HCT116 (cell line): ENCODE measurements around the gene RHD. TPM values are rescaled to one million over a fixed set of nuclear protein-coding genes. Genes with fewer than 3 reads are reported as not detected.
"Not testable (repeated sequence)": the region's sequence is repeated elsewhere in the genome, so short reads cannot be mapped to it uniquely, and the experiment has no call there.

Experiments used
- ATAC-seq: fragments of 200-7000 bp; cut with Tn5 transposase; 2 replicates; pipeline ENCODE4 v1.9.1; 2020; ENCODE audit warnings: mild to moderate bottlenecking, moderate library complexity
- BruUV-seq: library from RNA; stranded (reverse); fragments of 400-500 nt; replicated peaks from 2 replicates; lab custom pipeline; 2021; lab: Mats Ljungman, UMichigan
- CTCF ChIA-PET: fragments of 300-600 bp; sonication (Branson Sonifier 250); formaldehyde crosslinking; loops from one replicate; lab custom pipeline; 2021; ENCODE audit warnings: antibody characterized with exemption; lab: Charles Lee
- POLR2A ChIA-PET: fragments of 300-600, 350-600 bp; sonication (Branson Sonifier 250); formaldehyde crosslinking; loops from one replicate; lab custom pipeline; 2021; ENCODE audit warnings: antibody characterized with exemption; lab: Charles Lee
- RAD21 ChIA-PET, 2 experiments: fragments of 300-600 bp; sonication (Branson Sonifier 250); formaldehyde crosslinking; loops; one replicate each; lab custom pipeline; 2023; ENCODE audit warnings: low total read pairs in 2 of 2; ENCODE audit not compliant: uncharacterized antibody in 2 of 2, unreplicated experiment in 2 of 2, low non-redundant PET in 1 of 2; lab: Charles Lee
- DNase-seq: peaks from one replicate; pipeline ENCODE4 v3.0.0-alpha.2; 2010; ENCODE audit warnings: low read depth, low spot score
- H2AFZ ChIP-seq: fragments of 200-600 bp; shearing (Covaris generic), sonication (generic); 2 replicates; pipeline ENCODE4 v1.6.1; 2017; ENCODE audit warnings: low read depth, mixed run types, mixed read lengths, antibody characterized with exemption, low read length; ENCODE audit not compliant: poor library complexity, severe bottlenecking
- H3K27ac ChIP-seq: 2 replicates; pipeline ENCODE4 v1.5.1; 2012; ENCODE audit warnings: low read depth, low read length
- H3K27me3 ChIP-seq: fragments of 200-600 bp; sonication (generic); 2 replicates; pipeline ENCODE4 v1.6.1; 2016; ENCODE audit warnings: mixed run types, low read length, mixed read lengths; ENCODE audit not compliant: insufficient read depth
- H3K36me3 ChIP-seq, 2 experiments: fragments of 200-500 bp in 1 of 2; fragments of 200-600 bp in 1 of 2; sonication (Bioruptor generic) in 1 of 2; sonication (generic) in 1 of 2; 2 replicates each; pipeline versions ENCODE4 v1.5.1 to v1.6.1; 2014 to 2016; ENCODE audit warnings: low read length in 2 of 2, inconsistent platforms in 1 of 2, mixed read lengths in 1 of 2, mixed run types in 1 of 2; ENCODE audit not compliant: insufficient read depth in 2 of 2, control insufficient read depth in 1 of 2
- H3K4me1 ChIP-seq, 2 experiments: fragments of 200-600 bp in 1 of 2; sonication (generic) in 1 of 2; 2 replicates each; pipeline versions ENCODE4 v1.5.1 to v1.6.1; 2012 to 2017; ENCODE audit warnings: low read length in 2 of 2, inconsistent platforms in 1 of 2, mild to moderate bottlenecking in 1 of 2, mixed read lengths in 1 of 2, mixed run types in 1 of 2, moderate library complexity in 1 of 2; ENCODE audit not compliant: insufficient read depth in 2 of 2, control insufficient read depth in 1 of 2
- H3K4me2 ChIP-seq: fragments of 200-600 bp; sonication (generic); 2 replicates; pipeline ENCODE4 v1.6.1; 2017; ENCODE audit warnings: mixed run types, low read length, mixed read lengths
- H3K4me3 ChIP-seq, 2 experiments: fragments of 200-600 bp in 1 of 2; sonication (generic) in 1 of 2; replicated peaks in 1 of 2; 2 replicates each; pipeline ENCODE4 v1.5.1; 2011 to 2016; ENCODE audit warnings: low read length in 2 of 2, control low read depth in 1 of 2, low read depth in 1 of 2, mild to moderate bottlenecking in 1 of 2, mixed read lengths in 1 of 2, mixed run types in 1 of 2
- H3K79me2 ChIP-seq: fragments of 200-600 bp; sonication (generic); 2 replicates; pipeline ENCODE4 v1.6.1; 2017; ENCODE audit warnings: mild to moderate bottlenecking, mixed run types, low read length, moderate library complexity, mixed read lengths; ENCODE audit not compliant: insufficient read depth
- H3K9ac ChIP-seq: fragments of 200-600 bp; sonication (generic); 2 replicates; pipeline ENCODE4 v1.6.1; 2016; ENCODE audit warnings: low read length, mixed read lengths
- H3K9me2 ChIP-seq: fragments of 200-600 bp; sonication (generic), shearing (Covaris generic); 2 replicates; pipeline ENCODE4 v1.6.1; 2017; ENCODE audit warnings: mixed run types, mild to moderate bottlenecking, moderate library complexity; ENCODE audit not compliant: insufficient read depth
- H3K9me3 ChIP-seq, 2 experiments: fragments of 200-500 bp in 1 of 2; fragments of 200-600 bp in 1 of 2; sonication (Bioruptor generic) in 1 of 2; sonication (generic) in 1 of 2; 2 replicates each; pipeline ENCODE4 v1.6.1; 2014 to 2017; ENCODE audit warnings: low read length in 2 of 2, mixed read lengths in 2 of 2, inconsistent platforms in 1 of 2, low read depth in 1 of 2, mild to moderate bottlenecking in 1 of 2, mixed run types in 1 of 2, moderate library complexity in 1 of 2; ENCODE audit not compliant: control insufficient read depth in 1 of 2, insufficient read depth in 1 of 2
- H4K20me1 ChIP-seq: fragments of 200-600 bp; sonication (generic), shearing (Covaris generic); 2 replicates; pipeline ENCODE4 v1.6.1; 2017; ENCODE audit warnings: mixed run types, mild to moderate bottlenecking, moderate library complexity; ENCODE audit not compliant: insufficient read depth
- intact Hi-C: fragments of 100-400 bp; cut with micrococcal nuclease; formaldehyde crosslinking; loops from 2 replicates; pipeline ENCODE4 v1.10.0; 2022
- total RNA-seq: library from RNA; stranded (reverse); gene quantifications from one replicate; pipeline ENCODE4 v1.2.1, GENCODE V29; 2021; ENCODE audit not compliant: unreplicated experiment

Gene RHD
- total RNA-seq, 1 experiment from 2014 or later: not detected

DNA sequence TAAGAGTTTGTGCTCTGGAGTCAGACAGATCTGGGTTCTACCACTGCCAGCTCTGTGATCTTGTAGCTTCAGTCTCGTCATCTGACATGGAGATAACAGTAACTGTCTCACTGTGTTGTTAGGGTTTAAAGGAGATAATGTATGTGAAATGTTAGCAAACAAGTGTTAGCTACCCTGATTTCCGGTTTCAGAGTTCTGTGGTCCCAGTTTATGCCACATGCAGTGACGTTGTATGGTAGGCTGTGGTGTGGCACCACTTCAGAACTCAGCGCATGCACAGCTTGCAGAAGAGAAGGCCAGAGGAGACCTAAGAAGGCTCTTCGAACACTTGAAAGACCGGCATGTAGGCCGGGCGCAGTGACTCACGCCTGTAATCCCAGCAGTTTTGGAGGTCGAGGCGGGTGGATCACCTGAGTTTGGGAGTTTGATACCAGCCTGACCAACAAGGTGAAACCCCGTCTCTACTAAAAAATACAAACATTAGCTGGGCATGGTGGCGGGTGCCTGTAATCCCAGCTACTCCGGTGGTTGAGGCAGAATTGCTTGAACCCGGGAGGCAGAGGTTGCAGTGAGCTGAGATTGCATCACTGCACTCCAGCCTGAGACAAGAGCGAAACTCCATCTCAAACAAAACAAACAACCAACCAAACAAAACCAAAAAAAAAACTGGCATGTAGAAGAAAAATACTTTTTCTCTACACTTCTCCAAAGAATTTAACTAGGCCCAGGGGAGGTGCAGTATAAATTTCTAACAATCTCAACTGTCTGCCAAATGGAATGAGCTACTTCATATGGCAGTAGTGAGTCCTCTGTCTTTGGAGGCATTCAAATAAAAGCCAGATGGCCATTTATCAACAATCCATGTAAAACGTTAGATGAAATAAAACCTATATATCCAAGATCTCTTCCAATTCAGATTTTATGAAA lies 55.8 kb downstream of the RHD start:
- H3K9me3 ChIP-seq, H3K79me2 ChIP-seq, RAD21 ChIA-PET, H3K27me3 ChIP-seq, H3K27ac ChIP-seq, H3K4me2 ChIP-seq, DNase-seq, H3K9ac ChIP-seq, CTCF ChIA-PET, POLR2A ChIA-PET, H3K4me1 ChIP-seq, BruUV-seq, H3K9me2 ChIP-seq, intact Hi-C loops, H3K4me3 ChIP-seq, H3K36me3 ChIP-seq, ATAC-seq, H4K20me1 ChIP-seq, H2AFZ ChIP-seq: not testable (repeated sequence)

DNA sequence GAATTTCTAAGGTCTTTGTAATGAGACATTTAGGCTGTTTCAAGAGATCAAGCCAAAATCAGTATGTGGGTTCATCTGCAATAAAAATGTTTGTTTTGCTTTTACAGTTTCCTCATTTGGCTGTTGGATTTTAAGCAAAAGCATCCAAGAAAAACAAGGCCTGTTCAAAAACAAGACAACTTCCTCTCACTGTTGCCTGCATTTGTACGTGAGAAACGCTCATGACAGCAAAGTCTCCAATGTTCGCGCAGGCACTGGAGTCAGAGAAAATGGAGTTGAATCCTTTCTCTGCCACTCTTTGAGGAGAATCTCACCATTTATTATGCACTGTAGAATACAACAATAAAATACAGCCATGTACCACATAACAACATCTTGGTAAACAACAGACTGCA lies 56.5 kb downstream of the RHD start:
- BruUV-seq, RAD21 ChIA-PET, DNase-seq, H3K4me3 ChIP-seq, H2AFZ ChIP-seq, H3K9me3 ChIP-seq, H4K20me1 ChIP-seq, intact Hi-C loops, H3K4me2 ChIP-seq, H3K4me1 ChIP-seq, POLR2A ChIA-PET, H3K36me3 ChIP-seq, H3K9ac ChIP-seq, H3K9me2 ChIP-seq, CTCF ChIA-PET, ATAC-seq, H3K79me2 ChIP-seq, H3K27me3 ChIP-seq, H3K27ac ChIP-seq: not testable (repeated sequence)

- H3K4me2 ChIP-seq, H3K79me2 ChIP-seq, H3K27me3 ChIP-seq, H3K9me2 ChIP-seq, BruUV-seq, intact Hi-C loops, DNase-seq, POLR2A ChIA-PET, H3K4me3 ChIP-seq, H3K9ac ChIP-seq, H3K36me3 ChIP-seq, RAD21 ChIA-PET, H4K20me1 ChIP-seq, ATAC-seq, H2AFZ ChIP-seq, H3K9me3 ChIP-seq, H3K4me1 ChIP-seq, H3K27ac ChIP-seq: not testable (repeated sequence)
- CTCF ChIA-PET: interaction anchor here (0.6 kb wide), 1 partner anchor 192 kb away, joined by 3 read pairs; no protein-coding TSS in a partner anchor
These were observed 57.0 kb downstream of the RHD start for GRCh38 chr1:25329336-25329735.
